HCEC 1CT (cell line): ENCODE data around the gene PAX2.

Experiments used
- DNase-seq: peaks from one replicate; pipeline ENCODE4 v3.0.0-alpha.2; 2017

PAX2 gene

DNA sequence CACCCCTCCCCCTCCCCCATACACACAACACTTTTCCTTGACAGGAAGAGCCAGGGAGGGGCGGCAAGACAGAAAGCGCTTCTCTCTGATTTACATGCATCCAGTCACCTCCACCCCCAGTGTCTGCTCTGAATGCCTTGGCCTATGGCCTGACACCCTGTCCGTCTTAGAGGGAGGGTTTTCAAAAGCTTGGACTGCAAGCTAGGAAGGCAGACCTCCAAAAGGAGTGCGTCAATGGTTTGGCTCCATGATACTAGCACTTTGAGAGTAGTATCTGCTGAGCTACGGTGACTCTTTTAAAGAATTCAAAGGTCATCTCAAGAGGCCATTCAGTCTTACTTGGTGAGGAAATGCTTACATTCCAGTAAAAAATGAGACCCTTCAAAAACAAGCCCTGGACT is 20.3 kb upstream of the PAX2 start:
- DNase-seq, result no peak

GRCh38 chr10:100725869-100726426 is 19.4 kb upstream of the PAX2 start:
- DNase-seq, result no peak

GRCh38 chr10:100727808-100728207 is 17.6 kb upstream of the PAX2 start:
- no peak for DNase-seq

DNA sequence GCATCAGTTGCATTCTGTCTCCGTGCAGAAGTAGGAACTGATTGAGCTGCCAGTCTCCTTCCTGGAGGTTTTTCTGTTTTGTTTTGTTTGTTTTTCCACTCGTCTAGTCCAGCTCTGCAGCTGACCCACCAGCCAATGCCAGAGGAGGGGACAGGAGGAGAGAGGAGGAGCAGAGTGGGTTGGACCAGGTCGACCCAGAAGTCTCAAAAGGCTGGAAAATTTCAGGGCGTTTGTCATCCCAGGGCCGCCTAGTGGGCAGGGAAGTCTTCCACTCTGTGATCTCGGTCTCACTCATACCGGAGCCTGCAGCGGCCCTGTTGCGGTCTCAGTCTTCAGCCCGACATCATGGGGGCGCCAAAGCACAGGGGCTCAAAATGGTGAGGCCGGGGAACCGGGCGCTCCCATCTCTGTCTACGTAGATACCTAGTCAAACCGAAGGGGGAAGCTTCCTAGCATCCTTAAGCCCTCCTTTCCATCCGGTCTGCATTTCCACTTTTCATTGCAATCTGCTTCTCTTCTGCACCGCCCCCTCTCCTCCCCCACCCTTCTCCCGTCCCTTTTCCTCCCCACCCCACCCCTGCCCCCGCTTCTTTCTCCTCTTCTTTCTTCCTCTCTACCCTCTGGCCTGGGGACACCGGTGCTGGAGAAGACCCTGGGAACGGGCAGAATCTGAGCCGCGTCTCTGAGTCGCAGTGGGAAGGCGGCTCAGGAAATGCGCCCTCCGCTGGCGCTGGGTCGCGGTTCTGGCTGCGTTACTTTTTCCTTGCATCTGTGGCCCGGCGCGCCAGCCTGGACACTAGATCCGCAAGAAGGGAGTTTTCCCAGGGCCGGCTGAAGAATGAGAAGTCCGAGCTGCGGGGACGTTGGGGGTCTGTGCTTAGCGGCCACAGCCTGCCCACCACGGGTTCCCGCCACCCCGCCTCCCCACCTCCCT is 16.2 kb upstream of the PAX2 start:
- peak; percentile 23 for DNase-seq

- DNase-seq, result no peak
These were observed 15.3 kb upstream of the PAX2 start for GRCh38 chr10:100729862-100730724.

GRCh38 chr10:100730725-100731406 is 14.5 kb upstream of the PAX2 start:
- DNase-seq, result peak; percentile 24

- DNase-seq, result no peak
These were observed 13.8 kb upstream of the PAX2 start for GRCh38 chr10:100731407-100732240.

DNA sequence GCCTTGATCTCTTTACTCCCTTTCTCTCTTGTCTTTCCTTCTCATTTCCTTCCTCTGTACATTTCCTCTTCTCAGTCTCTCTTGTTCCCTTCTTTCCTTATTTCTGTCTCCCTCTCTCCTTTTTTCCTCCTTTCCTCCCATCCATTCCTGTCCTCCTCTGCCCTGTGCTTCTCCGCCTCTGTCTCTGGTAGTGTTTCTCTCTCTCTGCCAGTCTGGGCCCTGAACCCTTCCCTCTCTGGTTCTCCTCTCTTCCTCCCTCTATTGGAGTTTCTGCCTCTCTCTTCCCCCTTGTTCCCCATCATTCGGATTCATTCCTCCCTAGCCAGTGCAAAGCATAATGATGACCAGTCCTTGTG is 13.2 kb upstream of the PAX2 start:
- no peak for DNase-seq

DNA sequence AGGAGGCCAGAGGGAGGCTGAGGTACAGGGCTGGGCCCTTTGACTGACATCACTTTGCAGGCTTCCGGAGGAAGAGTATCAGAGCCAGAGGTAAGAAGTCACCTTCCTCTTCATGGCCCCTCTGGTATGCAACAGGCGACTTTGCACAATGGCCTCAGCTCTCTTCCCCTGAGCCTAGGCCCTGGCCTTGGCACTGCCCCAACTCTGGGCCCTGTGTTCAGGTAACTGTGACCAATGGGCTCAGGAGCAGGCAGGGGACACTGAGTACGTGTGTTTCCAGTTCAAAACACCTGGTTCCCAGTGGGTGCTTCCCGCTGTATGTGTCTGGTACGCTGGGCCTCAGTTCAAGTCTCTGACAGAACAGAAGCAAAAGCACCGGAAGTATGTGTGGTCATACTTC is 12.1 kb upstream of the PAX2 start:
- DNase-seq, result no peak

- no peak for DNase-seq
These were observed 10.9 kb upstream of the PAX2 start for GRCh38 chr10:100734295-100735086.

DNA sequence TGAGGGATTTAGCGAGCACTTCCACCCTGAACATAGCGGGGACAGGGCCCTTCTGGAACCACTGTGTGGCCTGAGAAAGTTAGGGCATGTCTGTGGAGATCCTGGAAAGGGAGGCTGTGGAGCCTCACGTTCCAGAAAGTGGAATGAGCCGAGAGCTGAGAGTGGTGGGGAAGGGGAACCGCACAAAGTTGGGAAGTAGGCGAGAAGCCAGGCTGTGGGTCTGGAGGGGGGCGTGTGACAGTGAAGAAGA is 10.4 kb upstream of the PAX2 start:
- no peak for DNase-seq

DNA sequence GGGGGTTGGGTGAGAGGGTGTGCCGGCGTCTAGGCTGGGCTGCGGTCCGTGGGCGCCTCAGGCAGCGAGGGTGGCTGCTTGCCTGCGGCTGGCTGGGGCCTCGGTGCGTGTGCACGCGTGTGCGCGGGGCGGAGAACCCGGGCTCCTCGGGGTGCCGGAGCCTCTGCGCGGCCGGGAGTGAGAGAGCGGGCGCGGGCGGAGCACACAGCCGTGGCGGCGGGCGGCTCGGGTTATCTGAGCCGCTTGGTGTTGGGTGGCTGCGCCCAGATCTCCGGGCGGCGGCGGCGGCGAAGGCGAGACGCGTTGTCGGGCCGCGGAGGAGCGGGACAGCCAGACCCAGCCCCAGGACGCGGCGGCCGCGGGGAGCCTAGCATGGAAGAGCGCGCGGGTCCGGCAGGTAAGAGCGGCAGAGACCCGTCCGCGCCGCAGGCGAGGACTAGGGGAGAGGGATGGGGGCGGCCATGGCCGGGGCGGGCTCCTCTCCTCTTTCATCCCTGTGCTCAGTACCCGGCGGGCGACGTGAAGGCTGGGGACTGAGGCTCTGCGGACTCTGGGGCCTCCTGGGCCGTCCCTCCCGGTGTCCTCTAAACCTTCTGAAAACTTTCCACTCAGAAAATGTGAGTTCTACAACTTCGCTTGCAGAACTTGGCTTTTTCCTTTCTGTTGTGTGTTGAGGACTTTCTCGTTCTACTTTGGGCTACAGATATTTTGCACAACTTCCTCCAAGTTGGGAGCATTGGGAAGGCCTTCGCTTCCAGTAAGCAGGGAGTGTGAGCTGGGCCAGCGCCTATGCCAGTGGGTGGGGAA is 9.8 kb upstream of the PAX2 start:
- DNase-seq, result no peak

DNA sequence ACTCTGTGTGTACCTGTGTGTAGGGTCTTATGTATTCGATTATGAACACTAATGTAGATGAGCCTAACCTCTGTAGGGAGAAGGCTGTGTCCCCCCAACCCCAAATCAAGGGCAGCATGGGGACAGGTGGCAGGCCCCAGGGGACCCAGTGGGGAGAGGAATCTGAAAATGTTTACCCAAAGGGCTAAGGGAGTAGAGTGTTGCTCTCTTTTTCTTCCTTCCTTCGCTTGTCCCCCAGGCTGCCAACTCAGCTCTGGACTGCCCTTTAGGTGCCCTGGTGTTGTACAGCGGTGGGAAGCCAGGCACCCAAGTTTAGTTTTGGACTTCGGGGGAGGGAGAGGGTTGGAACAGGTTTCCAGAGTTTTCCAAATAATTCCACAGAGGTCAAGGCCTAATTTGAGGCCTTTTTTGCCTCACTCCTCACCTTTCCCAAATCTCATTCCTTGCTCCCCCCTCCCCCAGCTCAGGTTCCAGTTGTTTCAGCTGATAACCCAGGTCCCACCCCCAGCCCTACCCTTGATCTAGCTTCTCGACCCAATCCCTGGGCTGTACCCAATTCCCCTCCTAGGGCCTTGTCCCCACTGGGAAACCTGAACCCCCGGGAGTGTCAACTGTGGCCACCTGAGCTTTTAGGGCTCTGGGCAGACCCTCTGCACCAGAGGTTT is 9.1 kb upstream of the PAX2 start:
- no peak for DNase-seq

DNA sequence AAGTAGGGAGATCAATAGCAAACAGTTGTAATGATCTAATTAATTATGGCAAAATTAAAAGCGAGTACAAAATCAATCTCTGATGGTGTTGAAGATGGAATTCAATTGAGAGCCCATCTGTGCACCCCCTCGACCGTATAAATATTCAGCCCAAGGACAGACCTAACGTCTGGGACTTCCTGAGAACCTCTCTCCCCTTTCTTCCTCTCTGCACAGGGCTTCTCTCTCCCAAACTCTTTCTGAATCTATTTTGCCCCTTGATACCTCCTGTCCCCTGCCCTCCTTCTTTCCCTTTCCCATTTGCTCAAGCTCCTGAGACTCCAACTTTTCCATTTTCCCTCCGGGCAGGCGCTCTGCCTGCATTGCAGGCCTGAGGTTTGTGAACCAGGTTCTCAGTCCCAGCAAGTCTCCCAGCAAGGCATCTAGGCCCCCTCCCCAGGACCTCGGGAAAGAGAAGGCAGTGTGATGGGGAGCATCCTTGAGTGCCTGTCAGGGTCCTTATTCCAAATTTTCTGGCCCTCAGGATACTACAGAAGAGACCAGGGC is 8.5 kb upstream of the PAX2 start:
- no peak for DNase-seq

DNA sequence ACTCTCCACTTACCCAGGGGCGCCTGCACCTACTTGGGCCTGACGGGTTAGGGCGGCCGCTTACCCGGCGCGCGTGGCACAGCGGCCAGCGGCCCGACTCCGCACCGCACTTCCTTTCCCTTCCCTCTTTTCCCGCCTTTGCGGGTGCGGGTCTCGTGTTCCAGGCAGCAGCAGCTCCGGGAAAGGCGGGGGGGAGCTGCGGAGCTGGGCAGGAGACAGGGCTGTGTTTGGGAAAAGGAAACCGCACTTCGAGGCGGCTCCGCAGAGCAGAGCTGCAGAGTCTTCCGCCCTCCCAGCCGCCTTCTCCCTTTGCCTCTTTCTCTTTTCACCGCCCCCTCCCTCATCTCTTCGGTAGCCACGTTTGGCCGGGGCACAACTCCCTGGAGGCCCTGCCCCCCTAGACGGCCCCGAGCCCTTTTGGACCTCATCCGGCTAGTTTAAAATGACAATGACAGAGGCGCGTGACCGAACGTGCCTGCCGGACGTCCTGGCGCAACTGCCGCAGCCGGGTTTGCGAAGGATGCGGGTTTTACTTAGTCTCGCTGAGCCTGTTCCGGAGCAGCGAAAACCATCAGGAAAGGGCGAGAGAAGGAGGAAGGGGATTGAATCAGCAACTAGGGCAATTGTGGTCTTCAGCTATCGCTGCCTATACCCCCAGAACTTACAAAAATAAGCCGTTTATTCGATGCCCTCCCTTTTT is 7.9 kb upstream of the PAX2 start:
- no peak for DNase-seq

DNA sequence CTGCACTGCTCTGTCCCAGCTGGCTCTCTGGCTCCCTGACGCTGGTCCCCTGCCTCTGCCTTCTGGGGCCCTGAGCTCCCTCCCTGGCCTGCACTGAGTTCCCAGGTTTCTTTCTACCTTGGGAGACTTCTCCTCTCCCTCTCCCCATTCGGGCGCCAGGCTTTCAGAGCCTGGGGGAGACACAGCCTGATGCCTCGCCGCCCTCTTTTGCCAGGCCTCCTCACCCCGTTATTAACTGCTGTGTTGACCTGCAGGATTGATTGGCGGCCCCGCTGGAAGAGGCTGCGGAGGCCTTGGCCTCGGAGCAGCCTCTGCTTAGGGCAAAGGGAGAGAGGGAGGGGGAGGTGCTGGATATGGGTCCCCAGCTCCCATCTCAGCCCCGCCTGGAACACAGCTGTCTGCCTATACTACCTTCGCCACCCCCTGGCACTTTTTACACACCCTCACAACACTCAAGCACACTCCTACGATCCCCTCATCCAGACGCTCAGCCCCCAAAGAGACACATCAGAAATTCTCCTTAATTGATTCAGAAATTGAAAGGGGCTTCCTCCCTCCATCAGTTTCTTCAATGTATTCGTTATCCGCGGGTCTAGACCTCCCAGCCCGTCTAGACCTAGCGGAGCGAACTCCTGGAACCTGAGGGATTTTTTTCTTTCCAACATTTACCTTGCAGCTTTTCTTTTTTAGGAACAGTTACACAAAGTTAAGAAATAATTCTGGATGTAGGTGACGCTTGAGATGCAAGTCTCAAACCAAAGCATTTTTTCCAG is 7.1 kb upstream of the PAX2 start:
- DNase-seq, result no peak

DNA sequence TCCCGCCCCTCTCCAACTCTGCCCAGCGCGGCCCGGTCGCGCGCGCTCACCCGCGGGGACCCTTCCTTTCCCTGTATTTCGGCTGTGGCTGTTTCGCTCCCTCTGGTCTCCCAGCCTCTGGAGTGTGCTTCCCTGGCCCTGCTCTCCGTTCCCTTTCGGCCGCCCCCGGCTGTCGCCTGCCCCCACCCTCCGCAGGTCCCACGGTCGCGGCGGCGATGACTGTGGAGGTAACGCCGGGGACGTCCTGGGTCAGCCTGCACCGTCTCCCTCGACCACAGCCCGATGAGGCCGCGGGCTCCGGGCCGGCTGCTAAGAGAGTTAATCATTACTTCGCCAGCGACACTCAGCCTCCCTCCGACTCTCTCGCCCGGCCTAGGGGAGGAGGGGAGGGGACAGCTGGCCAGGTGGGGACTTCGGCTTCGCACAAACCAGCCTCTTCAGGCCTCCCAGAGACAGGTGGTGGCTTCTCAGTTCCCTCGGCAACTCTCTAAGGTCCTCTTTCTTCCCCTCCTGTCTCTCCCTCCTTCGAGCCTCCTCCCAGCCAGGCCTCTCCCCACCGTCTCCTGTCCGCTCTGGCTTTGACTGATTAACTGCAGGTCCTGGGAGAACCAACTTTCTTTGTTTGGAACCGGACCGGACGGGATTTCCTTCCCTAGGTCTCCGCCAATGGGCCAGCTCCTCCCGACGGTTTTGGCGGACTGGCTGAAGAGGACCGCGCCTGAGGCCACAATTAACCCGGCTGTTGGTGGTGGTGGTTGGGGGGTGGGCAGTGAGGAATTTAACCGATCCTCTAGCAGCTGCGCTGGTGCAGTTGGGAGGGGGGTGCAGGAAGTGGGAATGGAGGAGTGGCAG is 5.6 kb upstream of the PAX2 start:
- no peak for DNase-seq
